ENCODE measurements around the gene EXOC4.

DNA sequence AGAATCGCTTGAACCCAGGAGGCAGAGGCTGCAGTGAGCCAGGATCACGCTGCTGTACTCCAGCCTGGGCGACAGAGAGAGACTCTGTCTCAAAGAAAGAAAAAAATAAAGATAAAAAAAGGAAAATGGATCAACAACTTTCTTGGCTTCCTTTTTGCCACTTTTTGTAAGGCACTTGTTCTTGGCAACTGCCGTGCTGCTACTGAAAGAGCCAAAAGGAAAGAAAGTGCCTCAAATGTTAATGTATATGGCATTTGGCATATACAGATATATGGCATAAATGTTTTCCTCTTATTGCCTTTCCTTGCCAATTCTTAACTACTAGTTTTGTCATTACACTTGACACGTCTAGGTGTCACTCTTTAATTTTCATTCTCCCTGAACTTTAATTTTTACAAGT lies 480.5 kb downstream of the EXOC4 start:
- TF ChIP-seq, protein P1, sequence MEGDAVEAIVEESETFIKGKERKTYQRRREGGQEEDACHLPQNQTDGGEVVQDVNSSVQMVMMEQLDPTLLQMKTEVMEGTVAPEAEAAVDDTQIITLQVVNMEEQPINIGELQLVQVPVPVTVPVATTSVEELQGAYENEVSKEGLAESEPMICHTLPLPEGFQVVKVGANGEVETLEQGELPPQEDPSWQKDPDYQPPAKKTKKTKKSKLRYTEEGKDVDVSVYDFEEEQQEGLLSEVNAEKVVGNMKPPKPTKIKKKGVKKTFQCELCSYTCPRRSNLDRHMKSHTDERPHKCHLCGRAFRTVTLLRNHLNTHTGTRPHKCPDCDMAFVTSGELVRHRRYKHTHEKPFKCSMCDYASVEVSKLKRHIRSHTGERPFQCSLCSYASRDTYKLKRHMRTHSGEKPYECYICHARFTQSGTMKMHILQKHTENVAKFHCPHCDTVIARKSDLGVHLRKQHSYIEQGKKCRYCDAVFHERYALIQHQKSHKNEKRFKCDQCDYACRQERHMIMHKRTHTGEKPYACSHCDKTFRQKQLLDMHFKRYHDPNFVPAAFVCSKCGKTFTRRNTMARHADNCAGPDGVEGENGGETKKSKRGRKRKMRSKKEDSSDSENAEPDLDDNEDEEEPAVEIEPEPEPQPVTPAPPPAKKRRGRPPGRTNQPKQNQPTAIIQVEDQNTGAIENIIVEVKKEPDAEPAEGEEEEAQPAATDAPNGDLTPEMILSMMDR (IDR thresholded peaks at IDR 0.05): no peak
- TF ChIP-seq EP300 (IDR thresholded peaks at IDR 0.05) (no peak), POLR2A (IDR thresholded peaks at IDR 0.05) (no peak)

Data from sigmoid colon (tissue), 4 donors.